Medulla oblongata (tissue), 1 donor: Measurements from ENCODE around the gene NUDT9.
"Not testable (repeated sequence)": the region's sequence is repeated elsewhere in the genome, so short reads cannot be mapped to it uniquely, and the experiment has no call there.

Experiments
- DNase-seq: peaks from one replicate; pipeline ENCODE4 v3.0.0-alpha.2; 2015; ENCODE audit errors: extremely low spot score

NUDT9 gene

DNA sequence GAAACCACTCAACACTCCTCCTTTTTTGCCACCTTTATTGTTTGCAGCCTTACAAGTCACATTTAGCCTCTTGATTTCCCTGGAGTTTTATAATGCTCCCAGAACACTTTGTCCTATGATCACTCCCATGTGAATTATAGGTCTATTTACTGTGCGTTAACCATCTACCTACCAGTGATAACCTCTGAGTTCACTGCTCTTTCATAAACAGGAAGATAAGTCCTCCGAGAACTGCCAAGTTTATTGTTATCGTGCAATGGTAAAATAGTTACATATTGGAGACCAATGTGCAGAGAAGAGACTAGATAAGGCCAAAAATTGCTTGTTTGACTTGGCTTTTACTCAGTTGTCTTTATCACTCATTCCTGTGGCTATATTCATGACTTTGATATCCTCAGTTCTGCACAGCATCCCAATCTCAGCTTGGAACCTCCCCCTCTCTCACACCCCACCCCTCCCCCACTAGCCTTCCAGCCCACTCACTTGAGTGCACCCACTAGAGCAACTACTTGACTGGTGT, 12.9 kb upstream of the NUDT9 start:
- DNase-seq, result no peak

DNA sequence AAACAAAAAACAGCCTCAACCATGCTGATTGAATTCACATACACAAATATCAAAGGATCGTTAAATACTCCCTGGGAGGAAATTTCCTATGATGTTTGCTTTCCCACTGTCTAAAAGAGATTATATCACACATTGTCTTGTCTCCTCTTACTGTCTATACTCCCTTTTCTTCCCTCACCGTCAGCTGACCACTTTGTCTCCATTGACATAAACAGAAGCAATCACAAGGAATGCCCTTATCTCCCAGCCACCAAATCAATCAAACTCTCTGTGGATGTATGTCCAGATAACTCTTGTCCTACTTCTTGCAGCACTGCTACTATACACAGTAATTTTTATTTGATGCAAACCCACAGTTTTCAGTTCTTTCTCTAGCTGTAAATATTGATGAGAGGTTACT, 12.2 kb upstream of the NUDT9 start:
- no peak for DNase-seq

- no peak for DNase-seq
Measured at GRCh38 chr4:87410679-87411078, 11.7 kb upstream of the NUDT9 start.

DNA sequence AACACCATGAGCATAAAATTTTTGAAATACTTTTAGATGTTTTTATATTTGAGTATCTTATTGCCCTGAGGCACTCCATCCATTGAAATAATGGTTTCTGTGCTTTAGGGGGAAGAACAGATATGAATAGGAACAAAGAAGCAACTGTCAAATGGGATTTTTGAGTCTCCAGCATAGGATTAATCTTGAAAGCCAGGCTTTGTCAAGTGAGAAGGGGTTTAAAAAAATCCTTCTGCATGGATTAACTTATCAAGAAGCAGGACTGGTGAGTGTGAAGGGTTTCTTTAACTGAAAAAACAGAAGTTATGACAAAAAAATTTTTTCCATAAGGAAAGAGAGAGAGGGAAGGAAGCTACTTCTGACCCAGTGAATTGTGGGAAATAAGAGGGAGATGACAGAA, 7.6 kb upstream of the NUDT9 start:
- no peak for DNase-seq

- no peak for DNase-seq
Measured at GRCh38 chr4:87416965-87417364, 5.4 kb upstream of the NUDT9 start.

DNA sequence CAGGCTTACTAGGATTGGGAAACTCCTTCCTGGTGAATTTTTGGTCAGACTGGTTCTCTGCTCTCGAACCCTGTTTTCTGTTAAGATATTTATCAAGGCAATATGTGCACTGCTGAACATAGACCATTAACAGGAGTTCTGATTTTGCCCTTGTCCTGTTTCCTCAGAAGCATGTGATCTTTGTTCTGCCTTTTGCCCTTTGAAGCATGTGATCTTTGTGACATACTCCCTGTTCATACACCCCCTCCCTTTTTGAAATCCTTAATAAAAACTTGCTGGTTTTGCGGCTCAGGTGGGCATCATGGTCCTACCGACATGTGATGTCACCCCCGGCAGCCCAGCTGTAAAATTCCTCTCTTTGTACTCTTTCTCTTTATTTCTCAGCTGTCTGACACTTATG, 4.0 kb upstream of the NUDT9 start:
- DNase-seq, result not testable (repeated sequence)

DNA sequence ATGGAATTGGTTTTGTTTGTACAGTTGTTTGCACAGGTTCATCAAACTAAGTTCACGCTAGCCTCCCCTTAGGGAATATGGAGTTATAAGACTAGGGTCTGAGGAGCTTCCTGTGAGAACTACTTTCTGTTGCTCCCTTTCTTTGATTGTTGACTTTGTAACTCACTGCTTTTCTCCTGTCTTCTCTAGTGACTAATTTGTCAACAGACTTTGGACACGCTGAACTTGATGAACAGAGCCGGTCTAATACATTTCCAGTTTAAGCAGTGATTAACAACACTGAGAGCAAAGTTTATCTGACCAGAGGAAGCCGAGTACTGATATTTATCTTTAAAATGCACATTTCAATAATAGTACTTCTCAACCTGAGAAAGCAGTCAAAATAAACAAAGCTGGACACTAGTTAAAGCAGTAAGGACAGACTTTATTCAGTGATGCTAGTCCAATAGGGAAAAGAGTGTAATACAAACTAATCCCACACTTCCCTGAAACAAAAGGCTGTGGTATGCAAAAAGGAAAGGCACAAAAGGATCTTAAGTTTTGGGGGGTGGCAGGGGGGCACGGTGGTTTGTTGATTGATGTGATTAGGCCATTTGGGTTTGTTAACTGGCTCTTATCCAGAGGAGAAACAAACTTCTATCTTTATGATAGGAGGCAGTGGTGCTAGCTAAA, 2.7 kb upstream of the NUDT9 start:
- no peak for DNase-seq

DNA sequence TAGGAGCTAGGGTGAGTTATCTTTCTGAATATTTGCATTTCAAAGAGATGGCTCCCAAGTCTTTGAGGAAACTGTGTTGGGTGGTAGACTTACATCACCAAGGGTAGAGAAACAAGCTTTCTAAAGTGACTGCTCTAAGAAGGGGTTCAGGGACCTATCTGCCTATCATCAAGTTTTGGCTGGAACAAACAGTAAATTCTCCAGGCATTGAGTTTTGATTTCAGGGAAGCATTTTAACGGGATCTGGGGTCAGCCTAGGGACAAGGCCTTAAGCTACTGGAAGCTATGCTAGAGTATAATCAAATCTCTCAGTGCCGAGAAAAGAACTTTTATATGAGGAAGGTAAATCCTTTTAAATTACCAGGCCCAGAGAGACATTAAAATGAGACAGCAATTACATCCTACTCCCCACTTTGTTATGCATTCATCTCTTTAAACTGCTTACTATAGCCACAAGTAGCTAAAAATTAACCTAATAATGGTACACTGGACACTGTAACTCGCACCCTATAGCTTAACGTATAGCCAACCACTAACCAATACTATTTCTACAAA, 2.0 kb upstream of the NUDT9 start:
- no peak for DNase-seq

DNA sequence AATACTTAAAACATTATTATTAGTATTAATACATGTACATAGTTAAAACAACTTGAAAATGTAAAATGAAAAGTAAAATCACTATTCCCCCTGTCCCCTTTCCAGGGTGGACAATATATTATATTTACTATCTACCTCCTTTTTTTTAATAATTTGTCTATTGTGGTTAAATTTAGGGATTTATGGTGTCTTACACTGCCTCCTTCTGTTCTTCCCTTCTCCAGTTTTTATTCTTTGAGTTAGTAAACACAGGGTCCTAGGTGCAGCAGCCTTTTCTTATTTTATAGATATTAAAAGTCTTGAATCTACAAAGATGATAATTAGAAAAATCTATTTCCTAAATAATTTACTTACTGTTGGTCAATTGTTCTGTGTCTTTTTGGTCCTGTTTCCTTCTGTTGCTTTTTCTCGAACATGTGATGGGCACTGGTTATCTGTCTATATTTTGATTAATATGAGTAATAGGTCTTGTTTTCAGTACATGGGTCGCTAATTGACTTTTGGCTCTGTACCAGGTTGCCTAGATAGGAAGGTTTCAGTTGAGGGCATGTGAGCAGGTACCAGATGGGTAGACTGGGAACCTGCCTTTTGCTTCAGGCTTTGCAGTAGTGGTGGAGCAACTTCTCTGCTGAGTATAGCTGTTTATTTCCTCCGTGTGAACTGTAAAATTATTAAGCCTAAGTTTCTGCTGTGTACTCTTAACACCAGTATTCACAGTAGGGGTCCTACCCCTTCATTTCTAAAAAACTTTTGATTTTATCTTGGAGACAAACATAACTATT, 1.1 kb downstream of the NUDT9 start:
- DNase-seq, result peak; percentile 22

DNA sequence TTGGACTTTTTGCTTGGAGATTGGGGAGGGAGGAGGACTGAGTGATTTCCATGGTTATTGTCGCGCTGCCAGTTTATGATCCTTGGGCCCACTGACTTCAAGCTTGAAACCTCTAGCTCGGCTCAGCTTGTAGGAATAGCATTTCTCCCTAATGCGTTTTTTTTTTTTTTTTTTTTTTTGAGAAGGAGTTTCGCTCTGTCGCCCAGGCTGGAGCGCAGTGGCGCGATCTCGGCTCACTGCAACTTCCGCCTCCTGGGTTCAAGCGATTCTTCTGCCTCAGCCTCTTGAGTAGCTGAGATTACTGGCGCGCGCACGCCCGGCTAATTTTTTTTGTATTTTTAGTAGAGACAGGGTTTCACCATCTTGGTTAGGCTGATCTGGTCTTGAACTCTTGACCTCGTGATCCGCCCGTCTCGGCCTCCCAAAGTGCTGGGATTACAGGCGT, 1.7 kb downstream of the NUDT9 start:
- DNase-seq, result peak; percentile 26

DNA sequence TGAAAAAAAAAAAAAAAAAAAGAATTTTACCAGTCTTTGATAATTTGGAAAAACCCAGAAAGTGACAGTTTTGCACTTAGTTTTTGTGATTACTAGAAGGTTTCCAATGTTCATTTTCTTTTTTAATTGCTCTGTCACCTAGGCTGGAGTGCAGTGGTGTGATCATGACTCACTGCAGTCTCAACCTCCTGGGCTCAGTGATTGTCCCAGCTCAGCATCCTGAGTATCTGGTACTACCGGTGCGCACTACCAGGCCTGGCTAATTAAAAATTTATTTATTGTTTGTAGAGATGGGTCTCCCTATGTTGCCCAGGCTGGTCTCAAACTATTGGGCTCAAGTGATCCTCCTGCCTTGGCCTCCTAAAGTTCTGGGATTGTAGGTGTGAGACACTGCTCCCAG, 3.3 kb downstream of the NUDT9 start:
- DNase-seq, result no peak

DNA sequence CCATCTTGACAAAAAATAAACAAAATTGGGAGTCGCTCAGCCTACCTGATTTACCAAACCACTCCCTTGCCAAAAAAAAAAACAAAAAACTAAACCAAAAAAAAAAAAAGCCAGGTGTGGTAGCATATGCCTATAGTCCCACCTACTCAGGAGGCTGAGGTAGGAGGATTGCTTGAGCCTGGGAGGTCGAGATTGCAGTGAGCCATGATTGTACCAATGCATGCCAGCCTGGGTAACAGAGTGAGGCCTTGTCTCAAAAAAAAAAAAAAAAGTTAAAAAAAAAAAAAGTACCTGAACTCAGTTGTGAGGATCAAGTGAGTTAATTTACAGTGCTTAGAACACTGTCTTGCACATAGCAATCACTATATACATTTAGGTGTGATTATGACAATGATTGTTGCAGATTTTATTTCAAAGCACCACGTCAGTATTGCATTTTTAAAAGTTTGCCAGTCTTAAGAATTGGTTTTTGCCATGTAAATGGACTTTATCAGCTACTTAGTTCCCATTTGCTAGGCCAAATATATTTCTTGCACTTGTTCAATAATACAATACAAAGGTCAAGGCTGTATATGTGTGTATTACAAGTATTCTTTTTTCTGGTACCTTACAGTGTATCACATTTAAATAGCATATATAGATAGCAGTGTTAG, 4.6 kb downstream of the NUDT9 start:
- DNase-seq, result no peak

DNA sequence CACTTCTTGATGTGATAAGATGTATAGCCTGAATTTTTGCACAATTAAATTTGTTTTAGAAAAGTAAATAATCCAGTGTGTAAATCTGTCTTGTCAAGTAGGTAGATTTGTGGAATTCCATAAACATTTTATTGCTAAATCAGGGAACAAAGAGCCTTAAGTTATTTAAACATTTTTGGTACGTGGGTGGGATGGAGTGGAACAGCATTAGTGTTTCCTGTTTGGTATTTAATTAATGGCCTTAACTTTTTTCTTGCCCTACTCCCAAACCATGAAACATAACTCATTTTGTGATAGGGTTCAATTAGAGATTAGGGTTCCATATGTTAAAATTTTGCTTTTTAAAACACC, 5.1 kb downstream of the NUDT9 start:
- DNase-seq, result no peak

DNA sequence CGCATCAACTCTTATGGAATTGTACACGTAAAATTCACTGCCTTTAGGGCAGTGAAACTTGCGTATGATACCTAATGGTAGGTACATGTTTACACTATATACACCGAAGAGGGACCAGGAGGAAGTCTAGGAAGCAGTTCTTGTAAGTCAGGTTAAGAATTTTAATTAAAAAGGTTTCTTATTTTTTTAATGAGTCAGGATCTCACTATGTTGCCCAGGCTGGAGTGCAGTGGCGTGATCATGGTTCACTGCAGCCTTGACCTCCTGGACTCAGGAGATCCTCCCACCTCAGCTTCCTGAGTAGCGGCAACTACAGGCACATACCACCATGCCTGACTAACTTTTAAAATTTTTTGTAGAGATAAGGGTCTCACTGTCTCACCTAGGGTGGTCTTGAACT, 6.6 kb downstream of the NUDT9 start:
- no peak for DNase-seq

- DNase-seq, result no peak
Measured at GRCh38 chr4:87430038-87430437, 7.7 kb downstream of the NUDT9 start.

DNA sequence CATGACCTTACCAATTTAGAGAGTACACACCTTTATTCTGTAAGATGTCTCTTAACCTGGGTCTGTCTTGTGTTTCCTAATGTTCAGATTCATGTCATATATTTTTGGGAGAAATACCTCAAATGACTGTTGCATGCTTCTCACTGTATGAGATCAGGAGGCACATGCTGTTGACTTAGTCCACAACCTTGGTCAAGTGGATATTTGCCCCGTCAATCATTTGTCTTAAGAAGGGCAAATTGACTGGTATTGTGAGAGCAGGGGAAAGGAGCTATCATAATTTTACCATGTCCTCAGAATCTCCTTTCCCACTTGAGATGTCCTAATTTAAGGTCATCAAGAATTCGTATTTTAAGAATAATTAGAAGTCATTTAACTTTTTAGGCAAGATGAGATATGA, 11.0 kb downstream of the NUDT9 start:
- no peak for DNase-seq

GRCh38 chr4:87442889-87443288, 20.5 kb downstream of the NUDT9 start:
- no peak for DNase-seq

DNA sequence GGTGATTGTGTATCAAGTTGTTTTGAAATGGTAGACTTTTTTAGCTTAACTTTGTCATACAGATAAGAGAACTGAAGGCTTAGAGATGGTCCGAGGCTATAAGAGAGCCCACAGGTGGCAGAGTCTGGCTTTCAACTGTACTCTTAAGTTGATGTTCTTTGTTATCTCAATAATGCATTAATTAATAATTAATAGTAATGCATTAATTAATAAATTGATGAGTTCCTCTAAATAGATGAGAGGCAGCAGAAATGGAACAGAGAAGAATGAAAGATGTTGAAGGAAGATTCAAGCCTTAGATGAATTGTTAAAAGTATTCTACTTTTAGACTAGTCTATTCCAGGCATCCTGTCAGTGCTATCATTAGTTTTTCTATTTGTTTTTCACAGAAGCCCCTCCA, 22.4 kb downstream of the NUDT9 start:
- no peak for DNase-seq

DNA sequence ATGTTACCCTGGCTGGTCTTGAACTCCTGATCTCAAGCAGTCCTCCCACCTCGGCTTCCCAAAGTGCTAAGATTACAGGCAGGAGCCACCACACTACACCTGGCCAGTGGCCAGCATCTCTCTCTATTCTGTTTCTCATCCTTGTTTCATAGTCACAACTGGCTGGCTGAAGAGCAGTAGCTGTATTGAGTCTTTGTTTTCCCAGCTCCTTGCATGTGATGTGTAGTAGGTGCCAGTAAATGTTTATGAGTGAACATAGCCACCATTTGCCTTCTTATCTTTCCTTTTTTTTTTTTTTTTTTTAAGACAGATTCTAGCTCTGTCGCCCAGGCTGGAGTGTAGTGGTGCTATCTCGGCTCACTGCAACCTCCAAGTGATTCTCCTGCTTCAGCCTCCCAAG, 23.6 kb downstream of the NUDT9 start:
- no peak for DNase-seq

- DNase-seq, result not testable (repeated sequence)
Measured at GRCh38 chr4:87446375-87446774, 24.0 kb downstream of the NUDT9 start.

DNA sequence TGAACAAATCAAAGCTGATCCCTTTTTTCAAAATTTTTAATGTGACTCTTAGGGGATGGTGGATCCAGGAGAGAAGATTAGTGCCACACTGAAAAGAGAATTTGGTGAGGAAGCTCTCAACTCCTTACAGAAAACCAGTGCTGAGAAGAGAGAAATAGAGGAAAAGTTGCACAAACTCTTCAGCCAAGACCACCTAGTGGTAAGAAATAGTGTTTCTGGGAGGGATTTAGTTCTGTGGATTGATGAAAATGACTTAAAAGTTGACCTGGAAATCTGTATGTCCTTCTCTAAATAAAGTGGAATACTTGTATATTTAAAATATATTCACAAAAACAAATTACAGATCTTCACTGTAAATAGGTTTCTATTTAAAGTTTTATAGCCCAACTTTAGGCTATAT, 29.2 kb downstream of the NUDT9 start:
- DNase-seq, result no peak

DNA sequence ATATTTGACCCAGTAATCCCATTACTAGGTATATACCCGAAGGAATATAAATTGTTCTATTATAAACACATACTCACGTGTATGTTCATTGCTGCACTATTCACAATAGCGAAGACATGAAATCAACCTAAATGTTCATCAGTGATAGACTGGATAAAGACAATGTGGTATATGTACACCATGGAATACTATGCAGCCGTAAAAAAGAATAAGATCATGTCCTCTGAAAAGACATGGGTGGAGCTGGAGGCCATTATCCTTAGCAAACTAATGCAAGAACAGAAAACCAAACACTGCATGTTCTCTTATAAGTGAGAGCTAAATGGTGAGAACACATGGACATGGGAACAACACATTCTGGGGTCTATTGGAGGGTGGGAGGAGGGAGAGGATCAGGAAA, 36.5 kb downstream of the NUDT9 start:
- no peak for DNase-seq

- DNase-seq, result no peak
Measured at GRCh38 chr4:87461281-87461700, 38.9 kb downstream of the NUDT9 start.
